Activated T-cell treated with anti-CD3 and anti-CD28 coated beads, Interleukin-2, amount 50 U/mL, for 48 hours (primary cell): Measurements from ENCODE around the gene ARRDC3.

Source experiments
- DNase-seq, 2 experiments: peaks; one replicate each; pipeline ENCODE4 v3.0.0-alpha.2; 2020

Gene ARRDC3

DNA sequence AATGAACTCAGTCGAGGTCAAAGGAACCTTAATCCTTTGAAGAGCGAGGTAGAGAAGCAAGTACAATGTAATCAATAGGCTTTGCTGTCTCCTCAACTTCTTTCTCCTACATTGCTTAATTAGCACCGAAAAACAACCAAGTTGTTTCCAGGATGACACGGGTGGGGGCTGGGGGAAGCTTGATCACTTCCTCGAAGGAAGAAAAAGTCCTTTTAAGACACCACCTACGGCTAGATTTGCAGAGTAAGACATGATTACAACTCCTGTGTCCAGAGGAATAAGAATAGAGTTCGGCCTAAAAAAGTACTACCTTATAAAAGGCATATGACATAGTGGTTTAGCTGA, 811 bp upstream of the ARRDC3 start:
- peak; percentile 29 to 40 for DNase-seq

DNA sequence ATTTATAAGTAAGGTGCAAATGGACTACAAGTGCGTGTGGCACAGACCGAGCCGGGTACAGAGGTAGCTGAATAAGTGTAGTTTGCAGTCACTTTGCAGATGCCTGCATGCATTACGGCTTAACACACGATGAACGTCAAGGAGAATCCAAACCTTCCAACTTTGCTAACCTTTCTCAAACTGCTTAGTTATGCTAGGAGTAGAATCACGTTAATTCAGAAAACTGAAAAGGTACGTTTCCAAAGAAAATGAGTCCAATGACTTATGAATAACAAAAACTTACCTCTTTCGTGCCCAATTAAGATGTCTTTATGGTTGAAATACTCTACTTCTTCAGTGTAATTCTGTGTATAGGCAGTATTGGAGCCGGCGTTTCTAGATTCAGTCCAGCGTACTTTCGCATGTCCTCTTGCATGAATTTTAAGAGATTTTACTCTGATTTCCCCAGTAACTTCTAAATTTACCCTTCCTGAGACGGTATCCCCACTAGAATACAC, 539 bp downstream of the ARRDC3 start:
- DNase-seq, result peak; percentile 30 to 35

DNA sequence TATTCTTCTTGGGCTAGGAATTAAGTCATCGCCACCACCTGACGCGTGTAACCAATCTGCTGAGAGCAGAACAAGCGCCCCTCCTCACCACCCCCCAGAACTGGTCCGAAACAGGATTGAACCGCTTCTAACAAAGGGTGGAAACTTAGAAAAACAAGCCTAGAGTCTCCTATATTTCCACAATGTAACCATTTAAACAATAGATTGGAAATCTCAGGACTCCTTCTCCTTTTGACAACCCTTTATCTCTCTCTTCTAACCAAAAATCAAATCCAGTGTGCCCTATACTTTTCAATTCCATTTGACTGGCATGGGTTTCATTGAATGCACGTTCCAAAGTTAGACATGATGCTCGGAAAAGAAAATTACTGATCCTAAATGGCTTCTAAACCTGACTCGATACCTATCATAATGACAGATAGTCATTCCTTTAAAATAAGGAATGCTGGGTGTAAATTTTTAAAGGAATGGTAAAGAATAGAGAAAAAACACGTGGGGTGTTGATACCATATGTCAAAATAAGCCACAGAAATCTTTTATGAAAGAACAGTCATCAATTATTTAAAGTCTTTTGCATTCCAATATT, 1.2 kb downstream of the ARRDC3 start:
- DNase-seq, result peak; percentile 53 to 60

DNA sequence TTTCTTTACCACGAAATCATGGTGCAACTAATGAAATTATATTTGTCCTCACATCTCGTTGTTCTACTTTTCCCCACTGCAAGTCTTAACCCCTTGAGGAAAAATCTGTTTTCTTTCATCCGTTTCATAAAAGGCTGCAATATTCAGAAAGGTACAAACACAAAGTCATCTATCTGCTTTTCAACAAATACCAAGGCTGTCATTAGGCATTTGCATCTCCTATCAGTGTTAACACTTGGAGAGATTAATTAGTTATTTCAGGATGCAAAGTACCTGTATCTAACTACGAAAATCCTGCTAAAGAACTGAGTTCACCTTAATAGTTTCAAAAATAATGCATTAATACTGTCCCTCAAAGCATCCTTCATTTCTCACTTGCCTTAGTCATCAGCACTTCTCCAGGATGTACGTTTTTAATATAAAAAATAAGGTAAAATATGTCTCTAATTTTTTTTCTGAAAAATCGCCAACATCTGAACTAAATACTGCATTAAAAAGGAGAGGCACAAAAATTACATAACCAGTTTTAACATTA, 1.8 kb downstream of the ARRDC3 start:
- no peak for DNase-seq

GRCh38 chr5:91380491-91381238, 2.5 kb downstream of the ARRDC3 start:
- peak; percentile 98 to 99 for DNase-seq

- peak; percentile 94 to 95 for DNase-seq
These were observed 3.1 kb downstream of the ARRDC3 start for GRCh38 chr5:91379914-91380490.

DNA sequence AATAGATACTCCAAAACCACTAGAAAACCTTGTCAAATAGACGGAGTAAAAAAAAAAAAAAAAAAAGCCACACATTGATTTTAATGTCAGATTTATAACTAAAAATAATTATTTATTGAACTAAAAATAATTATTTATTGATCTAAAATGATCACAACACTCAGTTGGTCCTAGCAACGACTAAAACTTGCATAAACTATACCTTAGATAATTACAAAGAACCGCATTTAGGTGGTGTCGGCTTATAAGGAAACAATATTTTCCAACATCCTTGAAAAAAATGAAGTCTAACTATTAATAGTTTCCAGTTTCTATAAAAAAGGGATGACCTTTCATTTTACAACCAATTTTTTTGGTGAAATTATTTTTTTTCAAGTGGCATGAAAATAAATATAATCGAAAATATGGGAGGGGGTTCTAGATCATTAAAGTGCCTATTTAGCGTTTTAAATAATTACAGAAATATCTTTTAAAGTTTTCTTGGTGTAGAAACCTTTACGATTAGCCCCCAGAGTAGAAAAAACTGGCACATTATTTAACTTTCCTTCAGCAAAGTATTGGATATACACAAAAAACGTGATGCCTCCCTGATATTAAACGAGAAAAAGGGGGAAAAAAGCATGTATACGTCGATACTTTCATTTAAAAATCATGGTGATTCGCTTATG, 3.7 kb downstream of the ARRDC3 start:
- no peak for DNase-seq

DNA sequence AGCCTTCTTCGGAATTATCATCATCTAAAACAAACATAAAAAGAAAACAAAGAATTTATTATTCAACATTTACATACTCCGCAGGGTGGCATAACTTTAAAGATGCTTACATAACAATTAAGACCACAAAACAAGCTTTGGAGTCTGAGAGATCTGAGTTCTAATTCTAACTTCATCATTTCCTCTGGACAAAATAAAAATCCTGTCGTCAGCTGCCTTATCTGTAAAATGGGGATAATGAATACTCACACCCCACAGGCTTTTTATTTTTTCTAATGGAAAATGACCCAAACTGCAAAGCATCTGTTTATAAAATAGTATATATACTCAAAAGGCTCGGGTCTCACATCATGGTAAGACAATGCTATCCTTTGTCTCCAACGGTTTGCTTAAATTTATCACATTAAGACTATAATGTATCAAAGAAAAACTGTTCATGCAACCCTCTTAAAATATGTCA, 4.3 kb downstream of the ARRDC3 start:
- no peak for DNase-seq

- no peak for DNase-seq
These were observed 8.1 kb downstream of the ARRDC3 start for GRCh38 chr5:91374893-91375520.

DNA sequence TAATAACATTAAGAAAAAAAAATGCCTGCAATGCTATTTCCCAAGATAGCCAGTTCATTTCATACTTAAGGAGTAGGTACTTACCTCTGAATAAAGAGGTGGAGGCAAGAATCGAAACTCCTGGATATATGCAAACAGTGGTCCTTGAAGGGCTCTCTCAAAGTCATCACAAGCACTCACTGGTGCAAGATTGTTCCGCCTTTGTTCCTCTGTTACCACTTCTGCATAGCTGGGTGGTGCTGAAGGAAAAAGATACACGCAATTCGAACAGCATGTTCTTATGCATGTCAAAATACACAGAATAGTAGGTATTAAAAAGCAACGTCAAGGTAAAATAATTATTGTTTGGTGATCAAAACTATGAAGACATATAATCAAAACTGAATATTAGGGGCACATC, 9.5 kb downstream of the ARRDC3 start:
- DNase-seq, result no peak

DNA sequence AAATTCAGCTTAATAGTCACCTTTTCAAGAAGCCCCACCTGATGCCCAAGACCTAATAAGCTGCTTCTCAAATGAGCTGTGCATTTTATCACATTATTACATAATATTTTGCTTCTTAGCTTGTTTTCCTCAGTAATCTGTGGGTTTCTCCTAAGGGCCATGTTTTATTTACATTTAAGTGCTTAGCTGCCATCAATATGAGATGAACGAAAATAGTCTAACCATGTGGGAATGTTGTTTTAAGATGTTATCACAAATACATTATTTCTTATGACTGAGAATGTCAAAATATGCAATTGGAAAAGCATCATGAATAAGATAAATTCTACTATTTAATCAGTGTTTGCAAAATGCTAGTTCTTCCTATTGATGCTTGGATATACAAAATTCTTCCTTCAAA, 10.1 kb downstream of the ARRDC3 start:
- no peak for DNase-seq

- no peak for DNase-seq
These were observed 13.6 kb downstream of the ARRDC3 start for GRCh38 chr5:91369480-91369879.

- DNase-seq, result no peak
These were observed 15.0 kb downstream of the ARRDC3 start for GRCh38 chr5:91367908-91368648.

GRCh38 chr5:91367344-91367743, 15.8 kb downstream of the ARRDC3 start:
- no peak for DNase-seq

GRCh38 chr5:91366551-91366950, 16.6 kb downstream of the ARRDC3 start:
- DNase-seq, result no peak

DNA sequence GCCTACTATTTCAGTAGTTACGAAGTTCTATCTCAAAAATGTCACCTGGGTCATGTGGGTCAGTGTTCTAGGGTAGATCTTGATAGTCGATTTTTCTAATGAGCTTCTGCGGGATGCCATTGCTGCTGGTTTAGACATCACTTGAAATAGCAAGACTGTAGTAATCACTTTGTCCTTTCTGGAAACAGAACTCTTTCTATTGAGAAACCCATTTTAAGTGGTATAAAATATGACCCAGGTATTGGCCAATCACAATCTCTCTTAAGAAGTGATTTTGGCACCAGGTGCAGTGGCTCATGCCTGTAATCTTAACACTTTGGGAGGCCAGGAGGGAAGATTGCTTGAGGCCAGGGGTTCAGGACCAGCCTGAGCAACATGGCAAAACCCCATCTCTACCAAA, 17.6 kb downstream of the ARRDC3 start:
- DNase-seq, result no peak

GRCh38 chr5:91362935-91363334, 20.2 kb downstream of the ARRDC3 start:
- no peak for DNase-seq

- DNase-seq, result no peak
These were observed 21.3 kb downstream of the ARRDC3 start for GRCh38 chr5:91361790-91362189.

- DNase-seq, result no peak
These were observed 21.9 kb downstream of the ARRDC3 start for GRCh38 chr5:91361055-91361701.

GRCh38 chr5:91359962-91360609, 23.0 kb downstream of the ARRDC3 start:
- no peak for DNase-seq

DNA sequence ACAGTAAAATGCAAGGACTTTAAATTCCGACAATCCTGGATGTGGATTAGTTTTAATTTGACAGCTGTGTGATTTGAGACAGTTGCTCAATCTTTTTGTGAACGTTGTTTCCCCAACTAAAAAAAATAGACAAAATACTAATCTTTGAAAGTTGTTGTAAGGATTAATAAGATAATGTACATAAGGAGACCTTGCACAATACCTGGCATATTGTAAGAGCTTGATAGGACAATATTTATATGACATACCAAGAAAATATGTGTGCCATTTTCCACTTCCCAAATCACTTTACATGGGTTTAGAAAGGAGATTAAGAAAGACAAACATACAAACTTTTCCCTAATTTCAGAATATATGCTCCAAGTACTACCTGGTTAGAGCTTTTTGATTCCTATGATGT, 25.3 kb downstream of the ARRDC3 start:
- no peak for DNase-seq
